Neural cell (in vitro differentiated cells): Measurements from ENCODE around the gene RPS6KA1. TPM values are rescaled to one million over a fixed set of nuclear protein-coding genes. Genes with fewer than 3 reads are reported as not detected.

Experiments used
- H2AFZ ChIP-seq: fragments of 200-600, 300-800 bp; sonication (generic), shearing (Covaris generic); 2 replicates; pipeline ENCODE4 v1.6.0; 2014; ENCODE audit warnings: low read depth, mild to moderate bottlenecking, antibody characterized with exemption, low read length, moderate library complexity
- H3F3A ChIP-seq: fragments of 200-600 bp; shearing (Covaris generic); 2 replicates; pipeline ENCODE4 v1.6.1; 2016; ENCODE audit warnings: mild to moderate bottlenecking, moderate library complexity, mixed read lengths, antibody characterized with exemption, low read length; ENCODE audit not compliant: insufficient read depth, poor library complexity, severe bottlenecking
- H3K27ac ChIP-seq: fragments of 200-600, 300-800 bp; sonication (generic), shearing (Covaris generic); 2 replicates; pipeline ENCODE4 v1.5.1; 2014; ENCODE audit warnings: mild to moderate bottlenecking, low read length, moderate library complexity
- H3K27me3 ChIP-seq: fragments of 300-800, 200-600 bp; sonication (generic), shearing (Covaris generic); 2 replicates; pipeline ENCODE4 v1.6.0; 2014; ENCODE audit warnings: mild to moderate bottlenecking, low read depth, low read length, moderate library complexity; ENCODE audit not compliant: insufficient read depth
- H3K36me3 ChIP-seq: fragments of 300-800, 200-600 bp; sonication (generic), shearing (Covaris generic); 2 replicates; pipeline ENCODE4 v1.5.1; 2014; ENCODE audit warnings: mild to moderate bottlenecking, antibody characterized with exemption, low read length, moderate library complexity; ENCODE audit not compliant: insufficient read depth
- H3K4me2 ChIP-seq: fragments of 300-800, 200-600 bp; sonication (generic), shearing (Covaris generic); 2 replicates; pipeline ENCODE4 v1.6.0; 2014; ENCODE audit warnings: mild to moderate bottlenecking, low read length
- H3K4me3 ChIP-seq: fragments of 300-800, 200-600 bp; sonication (generic), shearing (Covaris generic); 2 replicates; pipeline ENCODE4 v1.5.1; 2014; ENCODE audit warnings: mild to moderate bottlenecking, low read length, moderate library complexity
- H3K79me2 ChIP-seq: fragments of 200-600 bp; shearing (Covaris generic); replicated peaks from 2 replicates; pipeline ENCODE4 v1.6.0; 2014; ENCODE audit warnings: mild to moderate bottlenecking, low read length, moderate library complexity; ENCODE audit not compliant: insufficient read depth
- H3K9ac ChIP-seq: fragments of 300-800, 200-600 bp; sonication (generic), shearing (Covaris generic); 2 replicates; pipeline ENCODE4 v1.6.1; 2016; ENCODE audit warnings: mild to moderate bottlenecking, low read length, mixed read lengths
- H3K9me2 ChIP-seq: fragments of 200-600 bp; shearing (Covaris generic); 2 replicates; pipeline ENCODE4 v1.6.1; 2016; ENCODE audit warnings: mild to moderate bottlenecking, low read length, mixed read lengths; ENCODE audit not compliant: insufficient read depth
- H3K9me3 ChIP-seq: fragments of 200-600, 300-800 bp; sonication (generic), shearing (Covaris generic); 2 replicates; pipeline ENCODE4 v1.6.1; 2016; ENCODE audit warnings: mild to moderate bottlenecking, mixed run types, low read length, moderate library complexity, mixed read lengths
- H4K20me1 ChIP-seq: fragments of 200-600 bp; shearing (Covaris generic); 2 replicates; pipeline ENCODE4 v1.6.1; 2016; ENCODE audit warnings: mild to moderate bottlenecking, mixed run types; ENCODE audit not compliant: insufficient read depth
- CTCF ChIP-seq: fragments of 450-650 bp; IDR thresholded peaks from 2 replicates; pipeline ENCODE4 v1.5.1; 2014; ENCODE audit warnings: antibody characterized with exemption, mild to moderate bottlenecking, moderate library complexity; ENCODE audit not compliant: poor library complexity, severe bottlenecking
- EP300 ChIP-seq: fragments of 450-650 bp; conservative IDR thresholded peaks from 2 replicates; pipeline ENCODE4 v1.6.1; 2014; ENCODE audit warnings: antibody characterized with exemption, mild to moderate bottlenecking, moderate library complexity; ENCODE audit not compliant: poor library complexity, severe bottlenecking
- EZH2 ChIP-seq: fragments of 200-600, 300-800 bp; shearing (Covaris generic), sonication (generic); IDR thresholded peaks from 2 replicates; pipeline ENCODE4 v1.6.1; 2014; ENCODE audit warnings: antibody characterized with exemption, low read length, borderline replicate concordance, mild to moderate bottlenecking; ENCODE audit not compliant: insufficient read depth, poor library complexity, severe bottlenecking
- MXI1 ChIP-seq: fragments of 450-650 bp; conservative IDR thresholded peaks from 2 replicates; pipeline ENCODE4 v1.6.1; 2014; ENCODE audit warnings: antibody characterized with exemption, mild to moderate bottlenecking; ENCODE audit not compliant: poor library complexity, severe bottlenecking
- POLR2AphosphoS5 ChIP-seq: IDR thresholded peaks from 2 replicates; pipeline ENCODE4 v1.6.1; 2012
- RAD21 ChIP-seq: fragments of 450-650 bp; conservative IDR thresholded peaks from 2 replicates; pipeline ENCODE4 v1.6.1; 2014; ENCODE audit warnings: antibody characterized with exemption, mild to moderate bottlenecking, moderate library complexity
- REST ChIP-seq: IDR thresholded peaks from 2 replicates; pipeline ENCODE4 v1.6.1; 2012; ENCODE audit warnings: borderline replicate concordance
- SMC3 ChIP-seq: fragments of 450-650 bp; conservative IDR thresholded peaks from 2 replicates; pipeline ENCODE4 v1.6.1; 2014; ENCODE audit warnings: antibody characterized with exemption, mild to moderate bottlenecking, moderate library complexity; ENCODE audit not compliant: poor library complexity
- TAF1 ChIP-seq: IDR thresholded peaks from 2 replicates; pipeline ENCODE4 v1.6.1; 2012; ENCODE audit warnings: low read depth
- polyA plus RNA-seq: library from polyadenylated mRNA; depleted of rRNA; stranded (reverse); fragments of >200 nt; gene quantifications from 2 replicates; pipeline ENCODE4 v1.2.3, GENCODE V29; 2014

The RPS6KA1 gene
- polyA plus RNA-seq, 1 donor from 2014 or later = 4.9 TPM

GRCh38 chr1:26530895-26531598, 1.5 kb downstream of the RPS6KA1 start:
- peak overlapping the region; percentile 74 for H3K4me3 ChIP-seq
- no peak overlapping the region for H2AFZ ChIP-seq
- H3K4me2 ChIP-seq = no peak overlapping the region

GRCh38 chr1:26531651-26532131, 2.1 kb downstream of the RPS6KA1 start:
- Histone ChIP-seq H4K20me1 (no peaks in the 10 kb centered on the region), H3K27me3 (peaks cover 5% of the 10 kb centered on the region), H2AFZ (no peak overlapping the region), H3F3A (no peaks in the 10 kb centered on the region), H3K79me2 (no peaks in the 10 kb centered on the region), H3K27ac (no peak overlapping the region), H3K9me2 (no peaks in the 10 kb centered on the region), H3K9ac (no peak overlapping the region), H3K36me3 (no peaks in the 10 kb centered on the region), H3K4me2 (no peak overlapping the region), H3K4me3 (no peak overlapping the region), H3K9me3 (no peaks in the 10 kb centered on the region)
- no peak for TF ChIP-seq RAD21
- no peak for TF ChIP-seq EZH2
- TF ChIP-seq TAF1 = no peak
- no peak for TF ChIP-seq EP300
- TF ChIP-seq REST = no peak
- TF ChIP-seq SMC3 = no peak

More at GRCh38 chr1:26530895-26531598, 1.5 kb downstream of the RPS6KA1 start:
- Histone ChIP-seq H3K79me2 (no peaks in the 10 kb centered on the region), H3K27me3 (peaks cover 5% of the 10 kb centered on the region), H3K9me2 (no peaks in the 10 kb centered on the region), H3K9ac (no peak overlapping the region), H3K36me3 (no peaks in the 10 kb centered on the region), H4K20me1 (no peaks in the 10 kb centered on the region), H3K27ac (no peak overlapping the region), H3K9me3 (no peaks in the 10 kb centered on the region), H3F3A (no peaks in the 10 kb centered on the region)
- TF ChIP-seq MXI1 (no peak), SMC3 (no peak), TAF1 (no peak), CTCF (no peak), EZH2 (no peak), REST (no peak), EP300 (no peak), POLR2AphosphoS5 (no peak), RAD21 (no peak)
